ENCODE data around the gene CPE.

The CPE gene

GRCh38 chr4:165520086-165520485 is 141.3 kb downstream of the CPE start:
- TF ChIP-seq EZH2phosphoT487 (IDR thresholded peaks at IDR 0.05; ENCODE audit: borderline replicate concordance, low read length) (no peak), CTCF (IDR thresholded peaks at IDR 0.05; ENCODE audit: low read depth, low read length, poor library complexity, severe bottlenecking) (no peak)
- Histone ChIP-seq H4K20me1 (ENCODE audit: control insufficient read depth, insufficient read depth, low read depth, low read length) (no peaks in the 10 kb centered on the region), H3K79me2 (ENCODE audit: control insufficient read depth, low read length) (no peaks in the 10 kb centered on the region), H3K4me3 (ENCODE audit: low read length) (no peak overlapping the region), H3K9me2 (replicated peaks; ENCODE audit: control insufficient read depth, low read length) (no peaks in the 10 kb centered on the region), H3K27ac (ENCODE audit: low read depth, low read length) (no peak overlapping the region), H3F3A (ENCODE audit: control insufficient read depth, insufficient read depth) (no peaks in the 10 kb centered on the region), H3K9me3 (ENCODE audit: control insufficient read depth, insufficient read depth, low read length) (no peaks in the 10 kb centered on the region), H3K4me1 (ENCODE audit: control insufficient read depth, low read length) (no peaks in the 10 kb centered on the region), H3K27me3 (ENCODE audit: control insufficient read depth, low read length) (no peaks in the 10 kb centered on the region; the same call in 1 of the 2 replicates), H3K36me3 (ENCODE audit: control insufficient read depth, low read length) (no peaks in the 10 kb centered on the region), H3K4me2 (ENCODE audit: low read length) (no peak overlapping the region)

- H3F3A ChIP-seq (ENCODE audit: control insufficient read depth, insufficient read depth), result no peaks in the 10 kb centered on the region
- TF ChIP-seq CTCF (IDR thresholded peaks at IDR 0.05; ENCODE audit: low read depth, low read length, poor library complexity, severe bottlenecking) (no peak), EZH2phosphoT487 (IDR thresholded peaks at IDR 0.05; ENCODE audit: borderline replicate concordance, low read length) (no peak)
- no peak overlapping the region for H3K27ac ChIP-seq (ENCODE audit: low read depth, low read length)
- no peak overlapping the region for H3K4me3 ChIP-seq (ENCODE audit: low read length)
- H3K4me2 ChIP-seq (ENCODE audit: low read length), result no peak overlapping the region
- H3K9me3 ChIP-seq (ENCODE audit: control insufficient read depth, insufficient read depth, low read length), result no peaks in the 10 kb centered on the region
- H3K27me3 ChIP-seq (ENCODE audit: control insufficient read depth, low read length), result no peaks in the 10 kb centered on the region; the same call in 1 of the 2 replicates
- no peaks in the 10 kb centered on the region for H3K79me2 ChIP-seq (ENCODE audit: control insufficient read depth, low read length)
- no peaks in the 10 kb centered on the region for H3K4me1 ChIP-seq (ENCODE audit: control insufficient read depth, low read length)
- H3K36me3 ChIP-seq (ENCODE audit: control insufficient read depth, low read length), result no peaks in the 10 kb centered on the region
- H4K20me1 ChIP-seq (ENCODE audit: control insufficient read depth, insufficient read depth, low read depth, low read length), result no peaks in the 10 kb centered on the region
- no peaks in the 10 kb centered on the region for H3K9me2 ChIP-seq (replicated peaks; ENCODE audit: control insufficient read depth, low read length)
Measured at GRCh38 chr4:165522050-165522449, 143.2 kb downstream of the CPE start.

- Histone ChIP-seq H3K9me2 (replicated peaks; ENCODE audit: control insufficient read depth, low read length) (no peaks in the 10 kb centered on the region), H3F3A (ENCODE audit: control insufficient read depth, insufficient read depth) (no peaks in the 10 kb centered on the region), H3K27ac (ENCODE audit: low read depth, low read length) (no peak overlapping the region), H3K79me2 (ENCODE audit: control insufficient read depth, low read length) (no peaks in the 10 kb centered on the region), H3K27me3 (ENCODE audit: control insufficient read depth, low read length) (no peaks in the 10 kb centered on the region), H4K20me1 (ENCODE audit: control insufficient read depth, insufficient read depth, low read depth, low read length) (no peaks in the 10 kb centered on the region), H3K4me1 (ENCODE audit: control insufficient read depth, low read length) (no peaks in the 10 kb centered on the region), H3K4me2 (ENCODE audit: low read length) (no peak overlapping the region), H3K9me3 (ENCODE audit: control insufficient read depth, insufficient read depth, low read length) (no peaks in the 10 kb centered on the region), H3K36me3 (ENCODE audit: control insufficient read depth, low read length) (no peaks in the 10 kb centered on the region), H3K4me3 (ENCODE audit: low read length) (no peak overlapping the region)
- TF ChIP-seq CTCF (IDR thresholded peaks at IDR 0.05; ENCODE audit: low read depth, low read length, poor library complexity, severe bottlenecking) (no peak), EZH2phosphoT487 (IDR thresholded peaks at IDR 0.05; ENCODE audit: borderline replicate concordance, low read length) (no peak)
Measured at GRCh38 chr4:165524532-165525190, 145.9 kb downstream of the CPE start.
